GM13977 (cell line): Measurements from ENCODE around the gene RGS12.

ENCODE experiments used
- DNase-seq: peaks from one replicate; pipeline ENCODE4 v3.0.0; 2012; ENCODE audit warnings: low spot score
- in situ Hi-C: fragments of 300-500 bp; cut with MboI; formaldehyde crosslinking; loops from one replicate; pipeline ENCODE4 v1.12.0; 2022; ENCODE audit warnings: low sequenced_read_pairs, low pct_unique_long_range_greater_than_20kb, mixed read lengths, inconsistent platforms; ENCODE audit not compliant: unreplicated experiment
- TF ChIP-seq, protein P1 (sequence below): IDR thresholded peaks from 2 replicates; pipeline ENCODE4 v1.5.1; 2012; ENCODE audit warnings: mild to moderate bottlenecking, control low read depth; ENCODE audit not compliant: insufficient read depth; ENCODE audit errors: extremely low read depth, missing control alignments

RGS12 gene

GRCh38 chr4:3262208-3263052 lies 30.4 kb upstream of the RGS12 start:
- in situ Hi-C loops, result no loop called here
- TF ChIP-seq, protein P1, sequence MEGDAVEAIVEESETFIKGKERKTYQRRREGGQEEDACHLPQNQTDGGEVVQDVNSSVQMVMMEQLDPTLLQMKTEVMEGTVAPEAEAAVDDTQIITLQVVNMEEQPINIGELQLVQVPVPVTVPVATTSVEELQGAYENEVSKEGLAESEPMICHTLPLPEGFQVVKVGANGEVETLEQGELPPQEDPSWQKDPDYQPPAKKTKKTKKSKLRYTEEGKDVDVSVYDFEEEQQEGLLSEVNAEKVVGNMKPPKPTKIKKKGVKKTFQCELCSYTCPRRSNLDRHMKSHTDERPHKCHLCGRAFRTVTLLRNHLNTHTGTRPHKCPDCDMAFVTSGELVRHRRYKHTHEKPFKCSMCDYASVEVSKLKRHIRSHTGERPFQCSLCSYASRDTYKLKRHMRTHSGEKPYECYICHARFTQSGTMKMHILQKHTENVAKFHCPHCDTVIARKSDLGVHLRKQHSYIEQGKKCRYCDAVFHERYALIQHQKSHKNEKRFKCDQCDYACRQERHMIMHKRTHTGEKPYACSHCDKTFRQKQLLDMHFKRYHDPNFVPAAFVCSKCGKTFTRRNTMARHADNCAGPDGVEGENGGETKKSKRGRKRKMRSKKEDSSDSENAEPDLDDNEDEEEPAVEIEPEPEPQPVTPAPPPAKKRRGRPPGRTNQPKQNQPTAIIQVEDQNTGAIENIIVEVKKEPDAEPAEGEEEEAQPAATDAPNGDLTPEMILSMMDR, result no peak
- DNase-seq, result no peak

- in situ Hi-C loops, result no loop called here
- TF ChIP-seq, protein P1, result no peak
- DNase-seq, result no peak
Measured at GRCh38 chr4:3263053-3263875, 29.6 kb upstream of the RGS12 start.

- no peak for DNase-seq
- in situ Hi-C loops, result no loop called here
- TF ChIP-seq, protein P1, result no peak
Measured at GRCh38 chr4:3263876-3264193, 29.0 kb upstream of the RGS12 start.

- no peak for DNase-seq
- in situ Hi-C loops, result no loop called here
- TF ChIP-seq, protein P1, result no peak
Measured at GRCh38 chr4:3266076-3266475, 26.7 kb upstream of the RGS12 start.

DNA sequence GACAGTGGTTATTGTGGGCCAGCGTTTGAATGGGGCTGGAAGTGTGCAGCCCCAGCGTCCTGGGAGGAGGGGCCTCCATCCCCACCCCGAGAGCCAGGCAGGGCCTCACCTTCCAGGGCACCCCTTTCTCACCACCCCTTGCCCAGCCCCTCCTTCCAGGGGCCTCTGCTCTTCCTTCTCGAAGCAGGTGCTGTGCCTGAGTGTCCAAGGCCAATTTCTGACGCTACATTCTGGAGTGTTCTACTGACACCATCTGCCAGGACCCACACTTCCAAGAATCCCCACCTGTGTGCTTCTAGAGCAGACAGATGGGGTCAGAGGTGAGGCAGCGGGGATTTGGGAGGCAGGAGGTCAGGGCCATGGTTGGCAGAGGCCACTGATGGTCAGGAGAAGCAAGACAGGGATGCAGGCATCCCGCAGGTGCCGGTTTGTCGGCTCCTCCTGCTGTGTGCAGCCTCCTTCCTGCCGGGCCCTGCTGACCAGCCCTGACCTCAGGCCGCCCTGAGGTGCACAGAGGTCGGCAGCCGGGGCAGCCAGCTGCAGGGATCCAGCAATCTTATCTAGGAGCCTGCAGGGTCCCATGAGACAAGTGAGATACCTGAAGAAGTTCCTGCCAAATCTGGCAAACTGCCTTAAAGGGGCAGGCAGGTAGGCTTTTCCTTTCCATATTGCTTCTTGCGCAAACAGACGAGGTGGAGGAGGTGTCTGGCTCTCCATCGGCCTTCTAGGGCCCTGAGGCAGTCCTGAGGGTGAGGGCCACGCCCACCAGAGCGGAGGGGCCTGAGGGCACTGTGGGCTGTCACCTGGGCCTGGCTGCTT lies 25.0 kb upstream of the RGS12 start:
- TF ChIP-seq, protein P1, result no peak
- in situ Hi-C loops, result no loop called here
- peak; percentile 9 for DNase-seq

GRCh38 chr4:3268395-3269104 lies 24.3 kb upstream of the RGS12 start:
- DNase-seq, result peak; percentile 7
- TF ChIP-seq, protein P1, result no peak
- in situ Hi-C loops, result no loop called here
